Measurements from ENCODE around the gene TSKU.
A peak's percentile ranks its signal among the peaks of the same experiment; 100 is the strongest.
"Not testable (repeated sequence)": the region's sequence is repeated elsewhere in the genome, so short reads cannot be mapped to it uniquely, and the experiment has no call there.

Gene TSKU

DNA sequence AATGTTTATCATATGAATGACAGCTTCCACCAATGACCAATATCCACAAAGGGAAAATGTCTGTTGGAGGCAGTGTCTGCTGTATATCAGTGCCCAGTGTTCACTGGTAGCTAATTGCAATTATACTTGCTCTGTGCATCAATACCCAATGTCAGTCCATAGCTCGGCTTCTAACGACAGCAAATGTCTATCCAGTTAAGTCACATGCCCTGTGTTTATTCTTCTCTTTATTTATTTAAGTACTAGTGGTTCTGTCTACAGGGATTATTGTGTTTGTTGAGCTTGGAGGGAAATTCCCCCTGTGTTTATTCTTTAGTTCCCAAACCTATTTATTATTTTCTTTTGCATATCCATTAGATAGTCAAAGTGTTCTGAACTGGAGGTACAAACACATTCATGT lies 18.6 kb downstream of the TSKU start:
- no peak for DNase-seq (ENCODE audit: low spot score)

- DNase-seq (ENCODE audit: low spot score), result no peak
Measured at GRCh38 chr11:76802151-76802550, 19.0 kb downstream of the TSKU start.

GRCh38 chr11:76802621-76803020 lies 19.5 kb downstream of the TSKU start:
- DNase-seq (ENCODE audit: low spot score), result peak; percentile 22

- peak; percentile 3 for DNase-seq (ENCODE audit: low spot score)
Measured at GRCh38 chr11:76803023-76803422, 19.9 kb downstream of the TSKU start.

- DNase-seq (ENCODE audit: low spot score), result no peak
Measured at GRCh38 chr11:76803811-76804600, 20.9 kb downstream of the TSKU start.

- DNase-seq (ENCODE audit: low spot score), result peak; percentile 8
Measured at GRCh38 chr11:76805206-76805913, 22.2 kb downstream of the TSKU start.

GRCh38 chr11:76806131-76806530 lies 23.0 kb downstream of the TSKU start:
- peak; percentile 6 for DNase-seq (ENCODE audit: low spot score)

DNA sequence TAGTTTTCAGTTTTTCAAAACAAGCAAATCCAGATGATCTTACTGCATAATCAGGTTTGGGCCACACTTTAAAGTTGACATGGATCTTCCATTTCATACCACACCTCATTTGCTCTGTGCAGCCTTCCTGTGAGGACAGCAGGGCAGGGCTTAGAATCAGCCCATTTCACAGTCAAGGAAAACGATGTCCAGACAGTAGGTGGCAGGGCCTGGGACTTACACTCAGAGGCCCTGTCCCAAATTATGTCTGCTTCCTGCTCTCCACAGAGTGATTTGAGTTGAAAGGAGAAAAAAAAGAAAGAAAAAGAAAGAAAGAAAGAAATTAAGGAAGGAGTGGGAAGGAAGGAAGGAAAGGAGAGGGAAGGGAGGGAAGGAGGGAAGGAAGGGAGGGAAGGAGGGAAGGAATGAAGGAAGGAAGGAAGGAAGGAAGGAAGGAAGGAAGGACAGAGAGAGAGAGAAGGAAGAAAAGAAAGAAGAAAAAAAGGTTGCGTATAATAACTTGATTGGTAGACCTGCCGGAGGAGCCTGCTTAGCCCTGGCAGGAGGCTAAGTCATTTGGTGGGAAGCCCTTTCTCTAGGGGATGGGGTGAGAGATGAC lies 23.6 kb downstream of the TSKU start:
- no peak for DNase-seq (ENCODE audit: low spot score)

DNA sequence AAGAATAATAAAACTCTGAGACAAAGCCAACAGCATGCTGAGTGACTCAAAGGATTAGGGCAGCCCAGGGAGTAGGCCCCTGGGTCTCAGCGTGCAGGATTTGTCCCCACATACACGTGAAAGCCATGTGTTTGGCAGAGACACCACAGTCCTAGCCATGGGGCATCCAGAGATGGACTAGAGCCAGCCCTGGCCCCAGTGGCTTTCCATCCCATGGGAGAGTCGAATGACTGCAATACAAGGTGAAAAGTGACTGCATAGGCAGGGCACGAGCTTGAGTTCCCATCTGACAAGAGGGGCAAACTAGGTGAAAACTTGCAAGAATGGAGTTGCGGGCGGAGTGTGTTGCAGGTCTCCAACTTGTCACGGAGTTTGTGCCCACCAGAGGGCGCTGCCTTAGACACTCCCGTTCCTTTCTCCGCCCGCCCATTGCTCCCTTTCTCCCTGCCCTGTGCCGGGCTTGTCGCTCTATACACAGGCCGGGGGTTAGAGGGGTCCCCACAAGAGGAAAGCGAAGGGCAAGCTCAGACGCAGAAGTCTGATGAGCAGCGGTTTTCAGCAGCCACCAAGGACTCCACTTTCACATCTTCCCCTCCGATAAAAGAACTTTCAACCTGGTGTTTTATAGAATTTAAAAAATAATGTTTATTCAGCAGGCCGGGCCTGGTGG lies 24.2 kb downstream of the TSKU start:
- peak; percentile 88 for DNase-seq (ENCODE audit: low spot score)

DNA sequence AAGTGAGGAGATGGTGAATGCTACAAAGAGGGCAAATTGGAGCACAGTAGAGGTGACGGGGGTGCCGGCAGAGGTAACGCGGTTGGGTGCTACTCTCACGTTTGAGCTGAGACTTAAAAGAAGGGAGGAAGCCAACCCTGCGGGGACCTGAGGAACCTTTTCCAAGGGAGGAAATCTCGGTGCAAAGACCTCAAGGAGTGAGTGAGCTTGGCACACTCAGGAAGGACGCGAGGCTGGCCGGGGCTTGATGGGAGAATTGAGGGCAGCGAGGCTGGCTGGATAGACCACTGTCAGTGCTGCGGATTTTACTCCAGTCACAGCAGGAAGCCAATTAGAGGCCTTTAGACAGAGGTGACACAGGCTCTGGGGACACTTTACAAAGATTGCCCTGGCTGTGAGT lies 25.0 kb downstream of the TSKU start:
- DNase-seq (ENCODE audit: low spot score), result peak; percentile 3

DNA sequence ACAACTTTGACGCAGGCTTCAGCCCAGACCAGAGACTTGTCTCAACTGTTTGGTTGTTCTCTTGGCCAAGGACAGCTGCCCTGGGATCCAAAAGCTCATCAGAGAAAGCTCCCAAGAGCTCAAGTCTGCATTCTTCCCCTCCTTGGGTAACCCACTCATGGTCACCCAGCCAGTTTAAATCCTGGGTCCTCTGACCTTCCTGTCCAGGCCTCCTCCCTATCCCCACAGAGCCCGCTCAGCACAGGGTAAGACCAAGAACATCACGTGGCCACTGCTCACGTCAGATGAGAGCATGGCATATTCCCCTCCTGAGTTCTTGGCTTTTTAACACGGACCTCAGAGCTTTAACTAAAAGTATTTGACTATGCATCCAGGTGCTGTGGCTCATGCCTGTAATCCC lies 25.8 kb downstream of the TSKU start:
- no peak for DNase-seq (ENCODE audit: low spot score)

DNA sequence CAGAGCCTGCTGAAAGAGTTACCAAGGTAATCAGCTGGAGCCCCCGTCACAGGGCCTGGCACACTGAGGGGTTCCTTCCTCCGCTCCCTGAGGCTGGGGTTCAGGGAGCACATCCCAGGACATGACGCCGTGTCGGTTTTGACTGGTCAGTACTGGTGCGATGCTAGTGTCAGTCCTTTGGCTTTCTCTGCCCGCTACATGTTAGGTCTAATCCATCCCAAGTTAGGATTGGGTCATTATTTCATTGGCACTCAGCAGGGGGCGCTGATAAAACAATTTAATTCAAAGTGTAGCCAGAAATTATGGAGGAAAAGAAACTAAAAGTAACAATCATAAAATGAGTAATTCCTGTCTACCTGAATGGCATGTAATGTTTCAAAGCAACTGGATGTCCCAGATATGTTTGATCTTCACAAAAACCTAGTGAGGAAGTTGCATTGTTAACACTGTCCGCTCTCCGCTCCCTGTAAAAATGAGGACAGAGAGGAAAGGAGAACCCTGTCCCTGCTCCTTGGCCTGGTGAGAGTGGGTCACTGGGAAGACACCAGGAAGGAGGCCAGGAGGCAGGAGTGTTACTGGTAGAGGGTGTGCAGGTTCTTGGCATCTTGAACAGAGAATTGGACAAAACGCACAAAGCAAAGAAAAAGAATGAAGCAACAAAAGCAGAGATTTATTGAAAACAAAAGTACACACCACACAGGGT lies 27.1 kb downstream of the TSKU start:
- no peak for DNase-seq (ENCODE audit: low spot score)

GRCh38 chr11:76811259-76811658 lies 28.1 kb downstream of the TSKU start:
- no peak for DNase-seq (ENCODE audit: low spot score)

DNA sequence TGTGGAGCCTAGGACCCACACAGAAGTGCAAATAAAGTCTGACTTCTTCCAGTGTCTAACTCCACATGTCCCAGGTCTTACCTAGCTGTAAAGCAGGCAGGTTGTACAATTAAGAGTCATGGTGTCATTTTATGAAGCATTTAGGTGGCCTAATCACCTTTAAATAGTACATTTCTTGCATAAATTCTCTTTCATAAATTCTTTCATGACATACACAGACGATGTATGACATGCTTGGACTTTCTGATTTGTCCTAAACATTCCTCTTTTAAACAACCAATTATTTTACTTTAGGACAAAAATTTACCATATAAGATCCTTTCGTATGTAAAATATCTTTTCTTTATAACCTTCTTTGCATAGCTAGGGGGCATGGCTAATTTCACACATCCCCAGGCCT lies 31.3 kb downstream of the TSKU start:
- DNase-seq (ENCODE audit: low spot score), result no peak

DNA sequence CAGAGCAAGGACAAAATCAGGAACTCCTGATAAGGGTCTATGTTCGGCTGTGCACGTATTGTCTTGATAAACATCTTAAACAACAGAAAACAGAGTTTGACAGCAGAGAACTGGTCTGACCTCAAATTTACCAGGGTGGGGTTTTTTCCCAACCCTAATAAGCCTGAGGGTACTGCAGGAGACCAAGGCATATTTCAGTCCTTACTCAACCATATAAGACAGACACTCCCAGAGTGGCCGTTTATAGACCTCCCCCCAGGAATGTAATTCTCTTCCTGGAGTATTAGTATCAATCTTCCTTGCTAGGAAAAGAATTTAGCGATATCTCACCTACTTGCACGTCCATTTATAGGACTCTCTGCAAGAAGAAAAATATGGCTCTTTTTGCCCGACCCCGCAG lies 32.5 kb downstream of the TSKU start:
- DNase-seq (ENCODE audit: low spot score), result not testable (repeated sequence)

DNA sequence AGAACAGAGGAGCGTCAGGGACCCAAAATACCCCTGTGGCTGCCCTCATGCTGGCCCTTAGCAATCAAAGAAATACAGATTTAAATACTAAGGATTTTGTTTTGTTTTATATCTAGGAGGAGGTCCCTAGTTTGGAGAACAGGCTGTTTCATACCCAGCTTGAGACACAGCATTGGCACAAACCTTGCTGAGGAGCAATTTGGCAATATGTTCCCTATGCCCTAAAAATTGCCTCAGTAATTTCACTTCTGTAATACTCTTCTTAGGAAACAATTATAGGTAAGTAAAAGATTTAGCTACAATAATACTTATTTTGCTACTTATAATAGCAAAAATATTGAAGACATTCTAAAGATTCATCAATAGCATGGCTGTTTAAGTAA lies 37.0 kb downstream of the TSKU start:
- no peak for DNase-seq (ENCODE audit: low spot score)

DNA sequence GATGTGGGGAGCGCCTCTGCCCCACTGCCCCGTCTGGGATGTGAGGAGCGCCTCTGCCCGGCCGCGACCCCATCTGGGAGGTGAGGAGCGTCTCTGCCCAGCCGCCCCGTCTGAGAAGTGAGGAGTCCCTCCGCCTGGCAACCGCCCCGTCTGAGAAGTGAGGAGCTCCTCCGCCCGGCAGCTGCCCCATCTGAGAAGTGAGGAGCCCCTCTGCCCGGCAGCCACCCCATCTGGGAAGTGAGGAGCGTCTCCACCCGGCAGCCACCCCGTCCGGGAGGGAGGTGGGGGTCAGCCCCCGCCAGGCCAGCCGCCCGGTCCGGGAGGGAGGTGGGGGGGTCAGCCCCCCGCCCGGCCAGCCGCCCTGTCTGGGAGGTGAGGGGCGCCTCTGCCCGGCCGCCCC lies 38.2 kb downstream of the TSKU start:
- not testable (repeated sequence) for DNase-seq (ENCODE audit: low spot score)

GRCh38 chr11:76822406-76822805 lies 39.2 kb downstream of the TSKU start:
- no peak for DNase-seq (ENCODE audit: low spot score)

- no peak for DNase-seq (ENCODE audit: low spot score)
Measured at GRCh38 chr11:76823481-76824028, 40.4 kb downstream of the TSKU start.

DNA sequence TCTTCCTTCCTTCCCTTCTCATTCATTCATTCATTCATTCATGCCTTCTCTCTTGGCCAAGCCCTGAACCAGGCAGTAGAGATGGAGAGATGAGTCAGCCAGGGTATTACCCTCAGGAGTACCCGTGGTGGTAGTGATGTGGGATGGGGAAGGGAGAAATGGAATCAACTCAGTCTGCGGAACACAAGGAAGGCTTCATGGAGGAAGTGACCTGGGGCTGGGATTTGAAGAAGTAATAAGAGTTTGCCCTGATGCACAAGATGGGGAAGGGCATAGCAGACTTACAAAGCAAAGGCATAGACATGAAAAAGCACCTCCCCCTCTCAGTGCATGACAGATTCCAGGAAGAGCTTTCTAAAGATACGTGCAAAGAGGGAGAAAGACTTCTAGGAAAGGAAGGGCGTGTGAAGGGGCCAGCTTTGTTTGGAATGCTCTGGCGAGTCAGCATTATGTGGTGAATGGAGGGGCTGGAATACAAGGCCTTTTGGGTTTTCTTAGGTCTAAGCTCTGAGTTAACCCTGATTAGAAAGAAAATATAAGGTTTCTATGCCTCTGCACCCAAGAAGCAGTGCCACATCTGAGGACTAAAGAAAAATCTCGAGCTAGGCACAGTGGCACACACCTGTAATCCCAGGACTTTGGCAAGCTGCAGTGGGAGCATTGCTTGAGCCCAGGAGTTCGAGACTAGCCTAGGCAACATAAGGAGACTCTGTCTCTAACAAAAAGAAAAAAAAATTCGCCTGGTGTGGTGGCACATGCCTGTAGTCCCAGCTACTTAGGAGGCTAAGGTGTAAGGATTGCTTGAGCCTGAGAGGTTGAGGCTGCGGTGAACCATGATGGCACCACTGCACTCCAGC lies 41.2 kb downstream of the TSKU start:
- DNase-seq (ENCODE audit: low spot score), result no peak

Measured in iPS-NIHi11 (cell line).